ENCODE data around the gene COMMD3. TPM values are rescaled to one million over a fixed set of nuclear protein-coding genes. Genes with fewer than 3 reads are reported as not detected.

The COMMD3 gene
- total RNA-seq, 4 donors from 2014 or later = 25.5 to 41.1 (median 31.5) TPM

DNA sequence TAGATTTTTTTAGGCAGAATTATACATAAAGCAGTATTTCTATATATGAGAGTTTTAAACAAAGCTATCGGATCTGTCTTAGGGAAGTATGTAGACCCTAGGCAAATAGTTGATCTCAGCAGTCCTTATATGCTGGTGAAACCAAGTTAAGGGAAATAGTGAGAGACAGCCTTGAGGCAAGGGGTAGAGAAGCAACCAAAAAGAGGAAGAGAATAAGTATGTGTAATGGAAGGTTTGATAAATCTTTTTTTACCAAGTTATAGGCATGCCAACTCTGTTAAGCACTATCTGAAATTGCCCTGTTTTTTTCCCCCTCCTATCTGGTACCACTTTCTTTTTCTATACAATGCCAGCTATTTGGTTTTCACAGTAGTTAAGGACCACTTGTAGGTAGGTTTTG lies 49.0 kb downstream of the COMMD3 start:
- Histone ChIP-seq H3K27me3 (peaks cover 0 to 12% (median 0%) of the 10 kb centered on the region in 4 donors), H3K4me1 (no peaks in the 10 kb centered on the region), H3K9me3 (no peaks in the 10 kb centered on the region), H3K27ac (replicated peaks in 1 of 4) (no peak overlapping the region), H3K4me3 (no peak overlapping the region), H3K36me3 (no peaks in the 10 kb centered on the region)
- WGBS = 80% methylated on average over 1 of the region's 1 CpG
- TF ChIP-seq EP300 (IDR thresholded peaks at IDR 0.05) (no peak), POLR2A (IDR thresholded peaks at IDR 0.05; ENCODE audit: low read depth) (no peak), POLR2AphosphoS5 (IDR thresholded peaks at IDR 0.05) (no peak)
- TF ChIP-seq, protein P1, sequence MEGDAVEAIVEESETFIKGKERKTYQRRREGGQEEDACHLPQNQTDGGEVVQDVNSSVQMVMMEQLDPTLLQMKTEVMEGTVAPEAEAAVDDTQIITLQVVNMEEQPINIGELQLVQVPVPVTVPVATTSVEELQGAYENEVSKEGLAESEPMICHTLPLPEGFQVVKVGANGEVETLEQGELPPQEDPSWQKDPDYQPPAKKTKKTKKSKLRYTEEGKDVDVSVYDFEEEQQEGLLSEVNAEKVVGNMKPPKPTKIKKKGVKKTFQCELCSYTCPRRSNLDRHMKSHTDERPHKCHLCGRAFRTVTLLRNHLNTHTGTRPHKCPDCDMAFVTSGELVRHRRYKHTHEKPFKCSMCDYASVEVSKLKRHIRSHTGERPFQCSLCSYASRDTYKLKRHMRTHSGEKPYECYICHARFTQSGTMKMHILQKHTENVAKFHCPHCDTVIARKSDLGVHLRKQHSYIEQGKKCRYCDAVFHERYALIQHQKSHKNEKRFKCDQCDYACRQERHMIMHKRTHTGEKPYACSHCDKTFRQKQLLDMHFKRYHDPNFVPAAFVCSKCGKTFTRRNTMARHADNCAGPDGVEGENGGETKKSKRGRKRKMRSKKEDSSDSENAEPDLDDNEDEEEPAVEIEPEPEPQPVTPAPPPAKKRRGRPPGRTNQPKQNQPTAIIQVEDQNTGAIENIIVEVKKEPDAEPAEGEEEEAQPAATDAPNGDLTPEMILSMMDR (IDR thresholded peaks at IDR 0.05) = no peak
- DNase-seq (ENCODE audit: extremely low spot score) = no peak
- intact Hi-C loops (cut with DNase I) = no loop called here

DNA sequence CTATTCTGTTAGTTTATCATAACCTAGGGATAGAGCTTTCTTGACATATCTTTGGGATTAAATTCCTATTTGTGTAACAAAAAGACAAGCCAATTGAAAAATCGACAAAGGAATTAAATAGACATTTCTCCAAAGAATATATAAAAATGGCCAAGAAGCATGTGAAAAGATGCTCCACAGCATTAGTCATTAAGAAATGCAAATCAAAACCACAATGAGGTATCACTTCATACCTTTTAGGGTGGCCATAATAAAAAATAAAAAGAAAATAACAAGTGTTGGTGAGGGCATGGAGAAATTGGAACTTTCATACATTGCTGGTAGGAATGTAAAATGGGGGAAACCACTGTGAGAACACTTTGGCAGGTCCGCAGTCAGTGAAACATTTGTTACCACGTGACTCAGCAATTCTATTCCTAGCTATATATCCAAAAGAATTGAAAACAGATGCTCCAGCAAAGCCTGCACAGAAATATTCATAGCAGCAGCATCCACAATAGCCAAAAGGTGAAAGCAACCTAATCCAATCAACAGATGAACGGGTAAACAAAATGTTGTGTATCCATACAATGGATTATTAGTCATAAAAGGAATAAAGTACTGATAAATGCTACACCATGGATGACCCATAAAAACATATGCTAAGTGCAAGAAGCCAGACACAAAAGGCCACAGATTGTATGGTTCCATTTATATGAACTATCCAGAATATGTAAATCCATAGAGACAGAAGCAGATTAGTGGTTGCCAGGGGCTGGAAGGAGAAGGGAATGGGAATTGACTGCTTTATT lies 49.7 kb downstream of the COMMD3 start:
- Histone ChIP-seq H3K4me3 (no peak overlapping the region), H3K36me3 (no peaks in the 10 kb centered on the region), H3K27ac (replicated peaks in 1 of 4) (no peak overlapping the region), H3K4me1 (no peaks in the 10 kb centered on the region), H3K27me3 (peaks cover 0 to 12% (median 0%) of the 10 kb centered on the region in 4 donors), H3K9me3 (no peaks in the 10 kb centered on the region)
- no peak for DNase-seq (ENCODE audit: extremely low spot score)
- TF ChIP-seq, protein P1 (IDR thresholded peaks at IDR 0.05) = no peak
- no peak for TF ChIP-seq EP300 (IDR thresholded peaks at IDR 0.05)
- no peak for TF ChIP-seq POLR2AphosphoS5 (IDR thresholded peaks at IDR 0.05)
- TF ChIP-seq POLR2A (IDR thresholded peaks at IDR 0.05; ENCODE audit: low read depth) = no peak
- 87% methylated on average over 4 of the region's 4 CpGs for WGBS
- intact Hi-C loops (cut with DNase I) = no loop called here

DNA sequence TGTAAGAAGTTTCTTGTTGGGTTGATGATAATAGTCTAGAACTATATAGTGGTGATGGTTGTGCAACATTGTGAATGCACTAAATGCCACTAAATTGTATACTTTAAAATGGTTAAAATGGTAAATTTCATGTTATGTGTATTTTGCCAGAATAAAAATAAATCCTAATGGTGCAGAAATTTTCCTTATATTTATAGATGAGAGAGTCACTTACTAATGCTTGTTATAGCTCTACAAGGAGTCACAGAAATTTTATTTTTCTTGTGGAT lies 50.2 kb downstream of the COMMD3 start:
- no peak for DNase-seq (ENCODE audit: extremely low spot score)
- H3K27ac ChIP-seq (replicated peaks in 1 of 4) = no peak overlapping the region
- no peaks in the 10 kb centered on the region for H3K4me1 ChIP-seq
- H3K4me3 ChIP-seq = no peak overlapping the region
- H3K27me3 ChIP-seq = peaks cover 0 to 15% (median 0%) of the 10 kb centered on the region in 4 donors
- no peak for TF ChIP-seq EP300 (IDR thresholded peaks at IDR 0.05)
- TF ChIP-seq, protein P1 (IDR thresholded peaks at IDR 0.05) = no peak
- no peak for TF ChIP-seq POLR2A (IDR thresholded peaks at IDR 0.05; ENCODE audit: low read depth)
- no peak for TF ChIP-seq POLR2AphosphoS5 (IDR thresholded peaks at IDR 0.05)
- intact Hi-C loops (cut with DNase I) = no loop called here
- no peaks in the 10 kb centered on the region for H3K9me3 ChIP-seq
- H3K36me3 ChIP-seq = no peaks in the 10 kb centered on the region

DNA sequence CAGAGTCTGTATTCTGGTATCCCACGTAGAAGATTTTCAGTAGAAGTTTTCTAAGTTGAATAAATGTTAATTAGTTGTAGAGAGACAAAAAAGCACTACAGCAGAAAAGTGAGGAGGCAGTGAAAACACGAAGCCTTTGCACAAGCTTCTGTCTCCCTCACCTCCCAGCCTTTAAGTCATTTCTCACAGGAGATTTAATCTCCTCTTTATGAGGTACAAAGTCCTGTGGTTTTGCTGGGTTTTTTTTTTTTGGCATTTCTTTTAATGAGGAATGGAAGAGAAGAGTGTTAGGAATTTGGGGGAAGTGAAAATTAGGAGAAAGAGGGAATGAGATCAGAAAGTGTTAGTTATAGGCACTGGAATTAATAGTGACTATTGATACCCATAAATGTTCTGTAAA lies 50.6 kb downstream of the COMMD3 start:
- no peaks in the 10 kb centered on the region for H3K36me3 ChIP-seq
- 62% methylated on average over 2 of the region's 2 CpGs for WGBS
- H3K9me3 ChIP-seq = no peaks in the 10 kb centered on the region
- no peak for TF ChIP-seq EP300 (IDR thresholded peaks at IDR 0.05)
- no peak for TF ChIP-seq POLR2AphosphoS5 (IDR thresholded peaks at IDR 0.05)
- TF ChIP-seq POLR2A (IDR thresholded peaks at IDR 0.05; ENCODE audit: low read depth) = no peak
- TF ChIP-seq, protein P1 (IDR thresholded peaks at IDR 0.05) = no peak
- intact Hi-C loops (cut with DNase I) = no loop called here
- peaks cover 0 to 12% (median 0%) of the 10 kb centered on the region in 4 donors for H3K27me3 ChIP-seq
- H3K27ac ChIP-seq (replicated peaks in 1 of 4) = no peak overlapping the region
- no peak overlapping the region for H3K4me3 ChIP-seq
- no peaks in the 10 kb centered on the region for H3K4me1 ChIP-seq
- DNase-seq (ENCODE audit: extremely low spot score) = no peak

DNA sequence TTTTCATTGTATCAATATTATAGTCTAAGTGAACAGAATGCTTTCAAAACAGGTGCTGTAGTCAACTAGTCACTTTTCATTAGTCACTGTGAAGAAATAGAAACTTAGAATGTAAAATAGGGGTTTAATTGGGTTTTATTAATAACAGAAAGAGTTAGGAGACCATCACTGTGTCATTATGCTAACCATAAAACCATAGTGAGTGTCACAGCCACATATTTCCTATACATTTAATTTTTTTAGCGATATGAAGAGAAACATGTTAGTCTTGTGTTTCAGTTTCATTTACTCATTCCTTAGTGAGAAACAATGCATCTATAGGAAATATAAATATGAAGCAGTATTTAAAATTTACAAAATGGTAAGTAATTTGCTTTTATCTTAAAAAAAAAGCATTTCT lies 51.3 kb downstream of the COMMD3 start:
- intact Hi-C loops (cut with DNase I) = no loop called here
- H3K4me1 ChIP-seq = no peaks in the 10 kb centered on the region

More for the DNA sequence above, 51.3 kb downstream of the COMMD3 start:
- no peaks in the 10 kb centered on the region for H3K9me3 ChIP-seq
- H3K4me3 ChIP-seq = no peak overlapping the region
- no peak for TF ChIP-seq EP300 (IDR thresholded peaks at IDR 0.05)
- TF ChIP-seq, protein P1 (IDR thresholded peaks at IDR 0.05) = no peak
- H3K36me3 ChIP-seq = no peaks in the 10 kb centered on the region
- H3K27ac ChIP-seq (replicated peaks in 1 of 4) = no peak overlapping the region
- 85% methylated on average over 1 of the region's 1 CpG for WGBS
- peaks cover 0 to 15% (median 0%) of the 10 kb centered on the region in 4 donors for H3K27me3 ChIP-seq
- no peak for DNase-seq (ENCODE audit: extremely low spot score)

All from esophagus muscularis mucosa (tissue), 4 donors.